Measurements from ENCODE around the gene GOLGA6B.
A peak's percentile ranks its signal among the peaks of the same experiment; 100 is the strongest.
"Not testable (repeated sequence)": the region's sequence is repeated elsewhere in the genome, so short reads cannot be mapped to it uniquely, and the experiment has no call there.

The GOLGA6B gene

GRCh38 chr15:72663931-72664330 is 9.4 kb downstream of the GOLGA6B start:
- not testable (repeated sequence) for DNase-seq (ENCODE audit: low read depth)

GRCh38 chr15:72665706-72666105 is 11.2 kb downstream of the GOLGA6B start:
- not testable (repeated sequence) for DNase-seq (ENCODE audit: low read depth)

DNA sequence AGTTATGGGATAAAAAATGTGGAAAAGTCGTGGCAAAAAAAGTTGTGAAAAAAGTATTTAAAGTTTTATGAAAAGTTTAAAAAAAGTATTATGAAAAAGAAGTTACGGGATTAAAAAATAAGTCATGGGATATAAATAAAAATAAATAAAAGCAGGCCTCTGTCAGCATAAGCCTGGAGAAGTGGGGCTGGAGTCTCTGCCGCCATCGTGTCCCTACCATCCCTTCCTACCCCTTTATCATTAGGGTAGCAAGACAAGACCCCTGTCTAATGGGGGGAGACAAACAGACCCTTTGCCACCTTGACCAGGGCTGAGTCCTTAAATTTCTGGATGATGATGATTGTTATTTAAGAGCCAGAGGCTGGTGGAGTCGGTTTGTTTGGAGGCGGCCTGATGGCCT is 15.3 kb downstream of the GOLGA6B start:
- DNase-seq (ENCODE audit: low read depth): not testable (repeated sequence)

DNA sequence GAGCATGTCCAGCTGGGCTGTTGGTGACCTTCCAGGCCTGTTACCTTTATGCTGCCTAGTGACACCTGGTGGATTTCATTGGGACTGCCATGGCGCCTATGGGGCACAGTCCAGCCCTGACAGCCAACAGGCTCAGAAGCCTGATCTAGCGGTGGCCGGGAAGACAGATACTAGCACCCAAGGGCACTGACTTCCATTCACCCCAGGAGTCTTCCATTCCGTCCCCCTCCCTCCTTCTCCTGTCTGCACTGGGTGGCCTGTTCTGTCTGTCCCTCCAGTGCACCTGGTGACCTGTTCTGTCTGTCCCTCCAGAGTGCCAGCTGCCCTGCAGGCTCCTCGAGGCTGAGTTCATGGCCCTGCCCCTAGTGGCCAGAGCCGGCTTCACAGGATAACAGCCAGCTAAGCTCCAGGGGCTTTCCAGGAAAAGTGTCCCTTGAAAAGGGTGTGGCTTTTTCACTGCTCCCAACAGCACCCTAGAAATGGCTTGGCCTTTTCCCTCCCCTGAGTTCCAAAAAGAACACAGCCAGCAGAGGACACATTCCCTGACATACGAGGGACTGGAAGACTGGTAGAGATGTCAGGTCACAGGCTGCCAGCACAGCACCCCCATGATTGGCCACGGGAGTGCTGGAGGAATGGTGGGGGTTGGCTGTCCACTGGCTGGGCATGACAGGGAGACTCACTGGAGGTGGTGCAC is 16.3 kb downstream of the GOLGA6B start:
- DNase-seq (ENCODE audit: low read depth): peak; percentile 34

DNA sequence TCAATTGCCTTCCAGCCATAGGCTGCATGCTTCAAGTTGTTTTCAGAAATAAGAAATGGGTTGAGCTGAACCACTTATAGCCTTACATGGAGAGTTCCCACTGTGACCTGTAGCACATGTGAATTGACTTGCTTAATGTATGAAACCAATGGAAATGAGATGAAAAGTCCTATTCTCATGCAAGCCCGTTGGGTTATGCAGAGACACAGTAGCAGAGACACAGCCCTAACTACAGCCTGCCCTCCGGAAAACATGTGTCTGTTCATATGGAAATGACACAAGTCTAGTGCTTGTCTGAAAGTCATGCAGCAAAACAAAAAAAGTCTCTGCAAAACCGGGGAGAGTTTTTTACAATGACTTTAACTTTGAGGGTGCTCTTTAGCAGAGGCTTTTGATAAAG is 17.0 kb downstream of the GOLGA6B start:
- DNase-seq (ENCODE audit: low read depth): no peak

GRCh38 chr15:72676838-72677237 is 22.3 kb downstream of the GOLGA6B start:
- DNase-seq (ENCODE audit: low read depth): no peak

- no peak for DNase-seq (ENCODE audit: low read depth)
Observed at GRCh38 chr15:72680931-72681330, 26.4 kb downstream of the GOLGA6B start.

DNA sequence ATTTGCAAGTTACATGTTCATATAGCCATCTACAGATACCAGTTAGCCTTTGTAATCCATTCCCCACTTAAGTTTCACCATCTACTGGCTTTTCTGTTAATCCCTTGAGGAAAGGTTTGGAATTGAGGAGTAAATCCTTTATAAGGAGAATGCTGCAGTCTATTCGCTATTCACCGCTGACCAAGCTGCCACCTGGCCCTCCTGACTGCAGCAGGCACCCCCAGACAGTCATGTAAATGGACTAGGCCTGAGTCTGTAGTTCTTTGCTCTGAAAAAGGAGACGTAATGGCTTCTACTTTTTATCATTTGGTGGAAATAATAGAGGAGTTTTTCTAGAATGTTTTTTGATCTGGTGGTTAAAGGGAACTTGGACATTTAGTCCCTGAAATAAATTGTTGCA is 28.3 kb downstream of the GOLGA6B start:
- no peak for DNase-seq (ENCODE audit: low read depth)

DNA sequence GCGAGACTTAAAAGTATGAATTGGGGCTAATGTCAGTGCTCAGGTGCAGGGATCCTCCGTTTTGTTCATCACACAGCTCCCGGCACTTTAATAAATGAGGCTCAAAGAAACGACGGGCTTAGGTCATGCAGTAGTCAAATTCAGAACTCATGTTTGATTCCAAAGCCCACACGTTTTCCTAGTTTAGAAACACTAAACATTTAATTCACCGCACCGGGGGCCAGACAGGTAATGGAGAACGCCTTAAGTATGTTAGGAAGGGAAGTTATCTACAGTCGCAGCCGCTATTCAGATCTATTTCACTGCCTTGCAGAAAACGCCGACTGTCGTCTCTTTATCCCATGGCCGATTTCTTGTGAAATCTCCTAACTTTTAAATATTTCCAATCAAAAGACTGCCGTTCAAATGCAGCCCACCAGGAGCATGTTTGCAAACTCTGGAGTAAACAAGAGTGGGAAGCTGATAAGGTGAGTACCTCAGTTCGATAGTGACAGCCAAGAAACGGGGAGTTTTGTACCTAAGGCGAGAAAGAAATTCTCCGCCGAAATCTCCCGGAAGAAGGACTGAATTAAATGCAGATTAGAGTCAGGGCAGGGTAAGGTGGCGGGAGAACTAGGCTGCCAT is 30.9 kb downstream of the GOLGA6B start:
- no peak for DNase-seq (ENCODE audit: low read depth)

- peak; percentile 76 for DNase-seq (ENCODE audit: low read depth)
Observed at GRCh38 chr15:72685925-72686794, 31.7 kb downstream of the GOLGA6B start, which contains the start of the genes BBS4 and HIGD2B. TSS of gene BBS4 (plus strand) at chr15:72686207. CDS start at chr15:72686228, 21 bp downstream. TSS of gene HIGD2B (minus strand) at chr15:72686182. CDS start at chr15:72676374, 9,808 bp downstream.

DNA sequence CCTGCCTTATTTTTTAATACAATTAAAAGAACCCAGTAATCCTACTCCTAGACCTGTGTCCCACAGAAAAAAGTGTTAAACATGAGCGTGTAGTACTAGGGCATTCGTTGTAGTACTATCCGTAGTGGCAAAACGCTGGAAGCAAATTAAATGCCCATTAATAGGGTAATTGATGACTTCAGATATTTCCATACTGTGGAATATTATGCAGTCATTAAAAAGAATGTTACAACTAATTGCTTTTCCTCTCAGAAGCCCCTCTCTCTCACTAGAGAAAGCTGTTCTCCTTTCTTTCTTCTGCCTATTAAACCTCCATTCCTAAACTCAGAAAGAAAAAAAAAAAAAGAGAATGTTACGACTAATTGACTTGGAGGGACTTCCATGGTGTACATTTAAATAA is 34.2 kb downstream of the GOLGA6B start:
- DNase-seq (ENCODE audit: low read depth): no peak

DNA sequence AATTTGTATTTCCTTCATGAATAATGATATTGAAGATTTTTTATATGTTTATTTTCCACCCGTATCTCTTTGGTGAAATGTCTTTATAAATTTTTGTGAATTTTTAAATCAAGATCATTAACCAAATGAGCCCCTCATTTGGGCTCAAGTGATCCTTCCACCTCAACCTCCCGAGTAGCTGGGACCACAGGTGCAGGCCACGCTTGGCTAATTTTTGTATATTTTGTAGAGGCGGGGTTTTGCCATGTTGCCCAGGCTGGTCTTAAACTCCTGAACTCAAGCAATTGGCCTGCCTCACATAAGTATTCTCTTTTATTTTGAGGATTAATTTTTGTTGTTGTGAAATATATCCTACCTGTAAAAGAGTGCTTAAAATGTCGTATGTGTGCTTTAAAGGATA is 36.4 kb downstream of the GOLGA6B start:
- no peak for DNase-seq (ENCODE audit: low read depth)

GRCh38 chr15:72698938-72699337 is 44.4 kb downstream of the GOLGA6B start:
- no peak for DNase-seq (ENCODE audit: low read depth)

GRCh38 chr15:72700076-72700475 is 45.6 kb downstream of the GOLGA6B start:
- no peak for DNase-seq (ENCODE audit: low read depth)

- no peak for DNase-seq (ENCODE audit: low read depth)
Observed at GRCh38 chr15:72706266-72706665, 51.8 kb downstream of the GOLGA6B start.

DNA sequence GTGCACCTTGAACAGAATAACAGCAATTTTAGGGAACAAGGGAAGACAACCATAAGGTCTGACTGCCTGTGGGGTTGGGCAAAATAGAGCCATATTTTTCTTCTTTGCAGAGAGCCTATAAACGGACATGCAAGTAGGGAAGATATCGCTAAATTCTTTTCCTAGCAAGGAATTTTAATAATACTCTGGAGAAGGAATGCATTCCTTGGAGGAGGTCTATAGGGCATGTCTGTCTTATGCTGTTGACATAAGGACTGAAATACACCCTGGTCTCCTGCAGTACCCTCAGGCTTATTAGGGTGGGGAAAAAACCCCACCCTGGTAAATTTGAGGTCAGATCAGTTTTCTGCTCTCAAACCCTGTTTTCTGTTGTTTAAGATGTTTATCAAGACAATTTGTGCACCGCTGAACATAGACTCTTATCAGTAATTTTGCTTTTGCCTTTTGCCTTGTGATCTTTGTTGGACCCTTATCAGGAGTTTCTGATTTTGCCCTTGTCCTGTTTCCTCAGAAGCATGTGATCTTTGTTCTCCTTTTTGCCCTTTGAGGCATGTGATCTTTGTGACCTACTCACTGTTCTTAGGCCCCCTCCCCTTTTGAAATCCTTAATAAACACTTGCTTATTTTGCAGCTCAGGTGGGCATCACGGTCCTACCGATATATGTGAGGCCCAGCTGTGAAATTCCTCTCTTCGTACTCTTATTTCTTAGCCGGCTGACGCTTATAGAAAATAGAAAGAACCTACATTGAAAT is 54.2 kb downstream of the GOLGA6B start:
- DNase-seq (ENCODE audit: low read depth): not testable (repeated sequence)
